Stomach (tissue), 4 donors: ENCODE data around the gene CFAP46.

Experiments used
- CTCF ChIP-seq, 7 experiments: fragments of 450-650 bp in 4 of 7; fragments of 200-600 bp in 3 of 7; sonication (generic) in 3 of 7; IDR thresholded peaks; one replicate each; pipeline ENCODE4 v1.5.1; 2016 to 2019; ENCODE audit warnings: antibody characterized with exemption in 7 of 7, control low read depth in 2 of 7, mild to moderate bottlenecking in 1 of 7
- POLR2A ChIP-seq, 4 donors: fragments of 450-650 bp; IDR thresholded peaks; one replicate each; pipeline ENCODE4 v1.6.1; 2016; ENCODE audit warnings: antibody characterized with exemption in 4 of 4, control low read depth in 2 of 4, mild to moderate bottlenecking in 1 of 4, moderate library complexity in 1 of 4
- POLR2AphosphoS5 ChIP-seq, 3 donors: sonication (generic); formaldehyde crosslinking; IDR thresholded peaks; one replicate each; pipeline ENCODE4 v1.6.1; 2016; ENCODE audit warnings: antibody characterized with exemption in 3 of 3

DNA sequence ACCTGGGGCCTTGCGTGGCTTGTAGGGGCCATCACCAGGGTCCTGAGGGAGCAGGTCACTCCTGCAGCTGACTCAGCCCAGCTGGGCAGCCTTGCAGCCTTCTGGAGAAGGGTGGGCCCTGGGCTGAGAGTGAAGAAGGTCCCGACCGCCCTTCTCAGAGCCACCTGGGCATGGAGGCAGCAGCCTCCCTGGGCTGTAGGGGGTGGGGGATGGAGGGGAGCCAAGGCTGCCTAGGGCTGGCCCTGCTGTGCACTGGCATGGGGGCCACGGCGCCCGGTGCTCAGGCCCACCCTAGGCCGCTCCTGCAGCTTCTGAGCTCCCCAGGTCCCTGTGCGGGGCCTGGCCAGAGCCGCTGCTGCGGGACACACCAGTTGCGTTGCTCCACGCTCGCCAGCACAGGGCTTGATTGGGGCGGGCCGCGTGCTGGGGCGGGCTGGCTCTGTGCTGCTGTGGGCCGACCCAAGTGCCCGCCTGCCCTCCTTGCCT is 92.8 kb downstream of the CFAP46 start:
- TF ChIP-seq CTCF (IDR thresholded peaks at IDR 0.05) (no peak), POLR2AphosphoS5 (IDR thresholded peaks at IDR 0.05) (no peak), POLR2A (IDR thresholded peaks at IDR 0.05) (no peak)
